ENCODE data around the gene AFF4.

Gene AFF4

DNA sequence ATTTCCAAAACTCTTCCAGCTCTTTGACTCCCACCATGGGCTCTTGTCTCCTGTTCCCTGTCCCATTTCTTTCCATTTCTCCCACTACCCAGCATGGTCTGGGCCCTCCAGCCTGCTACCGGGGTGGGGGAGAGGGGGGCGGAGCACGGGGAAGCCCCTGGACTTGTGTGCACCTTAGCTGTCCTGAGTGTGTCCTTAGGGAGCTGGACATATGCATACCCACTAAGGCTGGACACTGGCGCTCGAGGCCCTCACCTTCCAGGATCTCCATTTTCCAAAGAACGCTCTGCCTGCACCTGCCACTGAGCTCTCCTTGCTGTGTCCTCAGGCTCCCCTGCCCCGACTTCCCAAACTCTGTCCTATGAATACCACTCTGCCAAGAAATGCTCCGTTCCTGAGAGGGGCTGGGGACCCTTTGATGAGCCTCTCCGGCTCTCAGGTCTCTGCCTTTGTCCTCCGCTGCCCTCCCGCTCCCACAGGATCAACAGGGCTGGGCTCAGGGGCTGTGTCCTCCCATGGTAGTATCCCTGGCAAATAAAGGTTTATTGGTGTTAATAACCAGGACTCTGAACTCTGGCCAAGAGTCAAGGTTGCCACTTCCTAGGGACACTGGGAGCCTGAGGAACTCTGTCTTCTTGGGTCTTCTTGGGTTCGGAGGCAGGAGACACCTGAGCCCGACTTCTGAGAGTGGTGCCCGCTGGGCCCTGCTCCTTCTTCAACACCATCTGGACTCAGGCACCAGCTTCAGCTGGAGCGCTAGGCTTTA lies 132.2 kb downstream of the AFF4 start:
- in situ Hi-C loops (cut with HindIII; ENCODE audit: low sequenced_read_pairs): no loop called here

DNA sequence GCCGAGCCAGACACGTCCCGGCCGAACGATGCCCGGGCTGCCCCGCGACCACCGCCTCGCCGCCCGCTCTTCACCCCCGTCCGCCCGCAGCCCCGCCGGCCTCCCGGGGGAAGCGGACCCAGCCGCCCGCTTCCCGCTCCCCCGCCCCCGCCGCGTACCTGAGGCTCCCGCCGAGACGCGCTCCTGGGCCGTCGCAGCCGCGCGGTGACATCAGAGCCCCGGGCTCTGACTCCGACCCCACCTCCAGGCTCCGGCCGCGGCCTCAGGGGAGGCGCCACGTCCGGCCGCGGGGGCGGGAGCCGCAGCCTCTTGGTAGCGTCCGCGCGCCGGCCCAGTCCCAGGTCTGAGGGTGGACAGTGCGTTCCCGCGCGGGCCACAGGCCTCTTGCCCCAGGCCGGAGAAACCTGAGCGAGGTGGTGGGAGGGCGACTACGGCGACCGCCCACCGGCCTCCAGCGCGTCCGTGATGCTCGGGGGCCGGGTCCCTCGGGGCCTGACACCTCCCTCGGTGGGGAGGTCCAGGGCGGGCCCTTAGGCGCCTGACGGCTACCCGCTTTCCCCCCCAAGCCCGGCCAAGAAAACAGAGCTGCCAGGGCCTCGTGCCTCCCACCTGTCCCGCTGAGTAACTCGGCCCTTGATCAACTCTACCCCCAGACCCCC lies 132.9 kb downstream of the AFF4 start, which contains the start of gene SHROOM1:
SHROOM1 (minus strand) TSS at position 212 of the 659 bp plus-strand sequence. CDS start 4,507 bp downstream, outside the sequence.
- in situ Hi-C loops (cut with HindIII; ENCODE audit: low sequenced_read_pairs): no loop called here

DNA sequence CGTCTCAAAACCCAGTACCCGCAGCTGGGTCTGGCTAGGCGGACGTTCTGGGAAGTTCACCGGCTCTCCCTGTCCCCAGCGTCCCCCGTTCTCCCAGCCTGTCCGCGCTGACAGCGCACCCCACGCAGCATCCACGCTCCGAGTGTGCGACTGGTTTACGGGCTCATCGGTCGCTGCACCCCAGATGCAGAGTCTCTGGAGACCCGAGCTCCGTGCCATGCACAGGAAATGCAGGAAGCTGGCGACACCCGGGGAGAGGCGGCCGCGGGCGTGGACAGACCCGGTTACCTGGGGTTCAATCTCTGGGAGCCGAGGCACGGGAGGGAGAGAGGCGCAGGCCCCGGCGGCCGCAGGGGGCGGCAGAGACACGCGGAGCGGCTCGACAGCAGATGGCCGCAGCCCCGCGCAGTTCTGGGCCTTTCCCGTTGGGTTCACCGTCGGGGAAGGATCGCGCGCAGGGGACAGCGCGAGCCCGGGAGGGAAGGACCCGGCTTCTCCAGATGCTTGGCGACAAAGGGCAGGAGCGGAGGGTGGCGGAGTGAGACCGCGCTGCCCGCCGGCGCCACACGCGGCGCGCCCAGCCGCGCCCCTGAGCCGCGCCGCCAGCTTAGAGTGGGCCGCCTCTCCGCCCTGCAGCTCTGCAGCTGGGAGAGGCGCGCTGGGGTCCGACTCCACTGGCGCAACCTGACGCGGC lies 133.5 kb downstream of the AFF4 start:
- in situ Hi-C loops (cut with HindIII; ENCODE audit: low sequenced_read_pairs): no loop called here

DNA sequence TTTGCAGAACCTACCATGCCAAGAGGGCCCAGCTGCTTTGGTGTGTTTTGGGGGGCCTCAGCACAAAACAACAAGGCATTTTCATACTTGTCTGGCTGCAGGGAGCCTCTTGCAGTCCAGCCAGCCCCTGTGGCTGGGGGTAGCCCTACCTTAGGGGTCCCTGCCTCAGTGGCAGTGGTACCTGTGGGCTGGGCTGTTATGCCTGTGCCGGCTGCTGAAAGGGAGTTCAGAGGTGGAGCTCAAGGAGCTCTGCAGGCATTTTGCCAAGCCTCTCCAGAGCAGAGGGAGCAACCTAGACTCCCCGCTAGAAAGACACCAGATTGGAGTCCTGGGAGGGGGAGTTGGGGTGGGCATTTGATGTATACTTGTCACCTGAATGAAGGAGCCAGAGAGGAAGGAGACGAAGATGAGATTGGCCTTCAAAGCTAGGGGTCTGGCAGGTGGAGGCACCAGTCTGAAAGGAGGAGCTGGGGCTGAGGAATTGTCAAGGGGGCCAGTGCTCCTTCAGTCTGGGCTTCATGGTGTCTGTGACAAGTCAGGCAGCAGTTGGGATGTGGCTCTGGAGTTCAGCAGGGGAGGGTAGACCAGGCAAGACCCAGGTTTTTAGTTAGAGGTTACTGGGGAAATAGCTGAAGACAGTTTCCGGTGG lies 134.5 kb downstream of the AFF4 start:
- in situ Hi-C loops (cut with HindIII; ENCODE audit: low sequenced_read_pairs): no loop called here

DNA sequence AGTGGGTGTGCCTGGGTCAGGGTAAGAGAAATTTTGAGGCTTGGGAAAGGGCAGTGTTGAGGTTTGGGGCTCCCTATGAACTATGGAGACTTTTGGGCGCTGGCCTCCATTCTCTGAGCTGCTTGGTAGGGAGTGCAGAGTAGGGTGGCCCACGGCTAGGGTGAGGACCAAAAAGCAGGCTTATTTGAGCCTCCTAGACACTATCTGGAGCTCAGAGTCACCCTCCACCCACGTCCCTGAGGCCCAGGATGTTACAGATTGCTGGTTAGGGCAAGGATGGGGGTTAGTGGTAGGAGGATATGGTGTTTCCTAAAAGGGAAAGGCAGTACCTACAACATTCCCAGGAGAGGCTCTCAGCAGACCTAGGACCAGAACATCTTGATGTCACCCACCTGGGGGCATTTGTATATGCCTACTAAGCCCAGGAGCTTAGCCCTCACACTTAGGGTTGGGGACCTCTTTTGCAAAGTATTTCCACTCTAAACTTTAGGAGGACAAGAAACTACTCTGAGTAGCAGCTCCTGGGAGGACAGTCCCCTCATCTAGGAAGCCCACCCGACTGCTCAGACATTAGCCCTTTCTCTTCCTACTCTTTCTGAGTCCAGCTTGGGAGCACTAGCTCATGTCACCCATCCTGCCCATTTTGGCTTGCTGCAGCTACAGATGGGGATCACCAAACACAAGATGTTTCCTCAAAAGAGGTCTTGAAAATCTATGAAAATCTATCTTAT lies 135.3 kb downstream of the AFF4 start:
- in situ Hi-C loops (cut with HindIII; ENCODE audit: low sequenced_read_pairs): no loop called here

DNA sequence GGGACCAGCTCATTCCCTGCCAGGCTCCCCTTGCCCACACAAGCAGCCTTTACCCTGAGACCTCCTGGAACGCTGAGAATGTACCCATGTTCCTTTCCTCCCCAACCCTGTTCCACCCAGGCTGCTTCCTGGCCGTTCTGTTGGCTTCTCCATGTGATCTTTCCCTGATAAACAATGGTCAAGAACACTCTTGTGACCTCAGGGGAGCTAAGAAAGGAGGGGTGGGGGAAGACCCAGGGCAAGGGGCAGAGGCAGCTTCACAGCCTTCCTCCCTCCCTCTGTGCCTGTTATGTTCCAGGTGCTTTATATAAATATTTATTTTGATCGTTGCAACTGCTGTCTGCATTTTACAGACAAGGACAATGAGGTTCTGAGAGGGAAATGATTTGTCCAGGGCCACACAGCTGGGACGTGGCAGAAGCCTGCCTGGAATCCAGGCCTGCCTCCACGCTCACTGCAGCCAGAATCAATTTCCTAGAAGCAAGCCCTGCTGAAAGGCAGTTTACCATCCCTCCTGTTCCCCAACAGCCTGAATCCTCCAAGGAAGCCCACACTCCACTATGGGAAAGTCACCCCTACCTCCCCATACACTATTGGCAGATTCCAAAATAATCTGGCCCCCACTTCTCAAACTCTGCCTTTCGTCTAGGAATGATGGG lies 136.9 kb downstream of the AFF4 start:
- in situ Hi-C loops (cut with HindIII; ENCODE audit: low sequenced_read_pairs): no loop called here

DNA sequence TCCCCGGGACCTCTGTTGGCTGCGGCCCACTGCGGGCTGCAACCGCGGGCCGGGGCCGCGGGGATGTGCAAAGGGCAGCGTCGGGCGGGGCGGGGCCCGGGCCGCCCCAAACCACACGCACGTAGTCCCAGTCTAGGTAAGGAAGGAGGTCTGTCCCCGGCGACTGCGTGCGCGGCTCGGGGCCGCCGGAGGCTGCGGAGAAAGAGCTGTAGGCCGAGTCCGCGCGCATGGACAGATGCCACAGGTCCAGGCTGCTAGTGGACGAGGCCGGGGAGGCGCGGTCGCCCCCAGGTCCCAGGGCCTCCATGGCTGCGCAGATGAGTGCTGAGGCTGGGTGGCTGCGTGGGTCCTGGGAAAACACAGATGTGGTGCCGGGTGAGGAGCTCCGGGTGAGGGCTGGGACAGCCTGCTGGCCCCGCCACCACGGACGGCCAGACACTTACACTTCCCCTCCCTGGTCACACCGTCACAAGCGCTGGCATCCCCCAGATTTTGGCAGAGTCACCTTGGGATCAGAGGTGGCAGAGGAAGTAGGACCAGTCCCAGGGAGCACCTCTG lies 137.5 kb downstream of the AFF4 start:
- in situ Hi-C loops (cut with HindIII; ENCODE audit: low sequenced_read_pairs): no loop called here
